A549 (cell line): ENCODE results near the gene EXO1. TPM values are rescaled to one million over a fixed set of nuclear protein-coding genes. Genes with fewer than 3 reads are reported as not detected.

Experiments used
- ATAC-seq, 2 experiments: fragments of 200-7000 bp in 1 of 2; fragments of >200 bp in 1 of 2; cut with Nextera tagmentation in 1 of 2; cut with Tn5 transposase in 1 of 2; 3 replicates each; pipeline versions ENCODE4 v1.8.0 to v1.9.1; 2018 to 2020; ENCODE audit warnings: mild to moderate bottlenecking in 1 of 2, moderate library complexity in 1 of 2
- CTCF ChIA-PET: fragments of 300-600 bp; sonication (Branson Sonifier 250); formaldehyde crosslinking; extraction: SDS; loops from one replicate; lab custom pipeline; 2021; ENCODE audit warnings: antibody characterized with exemption, inconsistent platforms; lab: Yijun Ruan, JAX
- POLR2A ChIA-PET: fragments of 350-600 bp; formaldehyde crosslinking; extraction: SDS; loops from one replicate; lab custom pipeline; 2021; ENCODE audit warnings: antibody characterized with exemption, inconsistent platforms; lab: Yijun Ruan, JAX
- DNase-seq, 2 experiments: peaks; one replicate each; pipeline versions ENCODE4 v3.0.0 to v3.0.0-alpha.2; 2011 to 2016; ENCODE audit warnings: low read depth in 1 of 2, low spot score in 1 of 2
- FAIRE-seq: peaks from 2 replicates; lab custom pipeline; 2011; peaks lifted over from hg19 to GRCh38; lab: Jason Lieb, UNC
- H3K27ac ChIP-seq, 2 experiments: fragments of >200 bp; sonication (Bioruptor Twin); formaldehyde crosslinking; 3 replicates each; pipeline ENCODE4 v1.5.1; 2016 to 2017
- H3K4me1 ChIP-seq: fragments of >200 bp; sonication (Bioruptor Twin); formaldehyde crosslinking; 3 replicates; pipeline ENCODE4 v1.6.1; 2016
- H3K4me2 ChIP-seq: fragments of >200 bp; sonication (Bioruptor Twin); formaldehyde crosslinking; 3 replicates; pipeline ENCODE4 v1.6.1; 2016
- H3K4me3 ChIP-seq: fragments of >200 bp; sonication (Bioruptor Twin); formaldehyde crosslinking; 3 replicates; pipeline ENCODE4 v1.5.1; 2016
- H3K9me3 ChIP-seq: fragments of >200 bp; sonication (Bioruptor Twin); formaldehyde crosslinking; 3 replicates; pipeline ENCODE4 v1.6.1; 2016
- CEBPB ChIP-seq, 2 experiments: fragments of >200 bp in 1 of 2; sonication (Bioruptor Twin) in 1 of 2; formaldehyde crosslinking in 1 of 2; IDR thresholded peaks; 2 replicates each; pipeline ENCODE4 v1.6.1; 2012 to 2016
- CHD2 ChIP-seq: fragments of 150-350 bp; IDR thresholded peaks from 2 replicates; pipeline ENCODE4 v1.6.1; 2014; ENCODE audit warnings: low read length; ENCODE audit not compliant: partially characterized antibody
- CTCF ChIP-seq: fragments of >200 bp; sonication (Bioruptor Twin); formaldehyde crosslinking; IDR thresholded peaks from 3 replicates; pipeline ENCODE4 v1.5.1; 2016
- E2F6 ChIP-seq: IDR thresholded peaks from 2 replicates; pipeline ENCODE4 v1.6.1; 2012; ENCODE audit warnings: low read depth, borderline replicate concordance
- HDAC2 ChIP-seq: fragments of 200-600 bp; sonication (generic); IDR thresholded peaks from 2 replicates; pipeline ENCODE4 v1.6.1; 2016
- HES2 ChIP-seq: fragments of >200 bp; sonication (Bioruptor Twin); formaldehyde crosslinking; IDR thresholded peaks from 2 replicates; pipeline ENCODE4 v1.6.1; 2016
- HOXB5 ChIP-seq: fragments of 250-450 bp; sonication (Bioruptor Pico); IDR thresholded peaks from 2 replicates; pipeline ENCODE4 v1.5.0; 2020; ENCODE audit warnings: mild to moderate bottlenecking, moderate library complexity
- JUNB ChIP-seq: fragments of >200 bp; sonication (Bioruptor Twin); formaldehyde crosslinking; IDR thresholded peaks from 2 replicates; pipeline ENCODE4 v1.6.1; 2016
- KDM1A ChIP-seq: fragments of 200-600 bp; sonication (generic); IDR thresholded peaks from 2 replicates; pipeline ENCODE4 v1.6.1; 2016; ENCODE audit warnings: low read depth, mild to moderate bottlenecking
- KDM5A ChIP-seq: fragments of 200-600 bp; sonication (generic); IDR thresholded peaks from 2 replicates; pipeline ENCODE4 v1.6.1; 2016; ENCODE audit warnings: antibody characterized with exemption, mild to moderate bottlenecking
- MAZ ChIP-seq: fragments of 150-350 bp; IDR thresholded peaks from 2 replicates; pipeline ENCODE4 v1.6.1; 2014; ENCODE audit warnings: antibody characterized with exemption, low read depth, low read length, borderline replicate concordance
- NPAS2 ChIP-seq: fragments of 250-450 bp; sonication (Bioruptor Pico); IDR thresholded peaks from 2 replicates; pipeline ENCODE4 v1.8.0; 2022; ENCODE audit warnings: mild to moderate bottlenecking, moderate library complexity, borderline replicate concordance
- POLR2A ChIP-seq: IDR thresholded peaks from 2 replicates; pipeline ENCODE4 v1.6.1; 2012; ENCODE audit warnings: mild to moderate bottlenecking, low read length
- RAD21 ChIP-seq, 2 experiments: fragments of >200 bp in 1 of 2; sonication (Bioruptor Twin) in 1 of 2; formaldehyde crosslinking in 1 of 2; IDR thresholded peaks in 1 of 2; conservative IDR thresholded peaks in 1 of 2; 2 replicates in 1 of 2; 3 replicates in 1 of 2; pipeline ENCODE4 v1.6.1; 2012 to 2018; ENCODE audit warnings: inconsistent platforms in 1 of 2
- RNF2 ChIP-seq: fragments of 200-600 bp; sonication (generic); IDR thresholded peaks from 2 replicates; pipeline ENCODE4 v1.6.1; 2016; ENCODE audit warnings: low read depth, mild to moderate bottlenecking, antibody characterized with exemption, moderate library complexity, borderline replicate concordance
- SMC3 ChIP-seq: fragments of >200 bp; sonication (Bioruptor Twin); formaldehyde crosslinking; IDR thresholded peaks from 3 replicates; pipeline ENCODE4 v1.6.1; 2018; ENCODE audit warnings: inconsistent platforms
- SREBF2 ChIP-seq: fragments of 450-650 bp; IDR thresholded peaks from 2 replicates; pipeline ENCODE4 v1.6.1; 2014; ENCODE audit warnings: mild to moderate bottlenecking, moderate library complexity
- ZFP36 ChIP-seq: fragments of 450-650 bp; IDR thresholded peaks from 2 replicates; pipeline ENCODE4 v1.6.1; 2014; ENCODE audit warnings: borderline replicate concordance; ENCODE audit not compliant: partially characterized antibody
- WGBS: methylation state at CpG from one replicate; pipeline ENCODE4 v1.1.6; 2017; ENCODE audit errors: missing lambda C conversion rate; 5-methylcytosine and 5-hydroxymethylcytosine counted together
- polyA plus RNA-seq, 4 experiments: library from polyadenylated mRNA; depleted of rRNA in 3 of 4; stranded (reverse); fragments of >200 nt; fragmentation: RNase III in 1 of 4; extraction: RNeasy Plus Mini Kit Qiagen cat#74134 plus additional on column Dnase treatment in 1 of 4; gene quantifications; 2 replicates in 3 of 4; 3 replicates in 1 of 4; pipeline ENCODE4 v1.2.3, GENCODE V29; 2011 to 2017

The EXO1 gene
- polyA plus RNA-seq, 2 of the 4 experiments (the other 2 are of a cell fraction) = 23.0 to 33.1 TPM

GRCh38 chr1:241828463-241829021 lies 19.5 kb upstream of the EXO1 start:
- ChIA-PET POLR2A (no interaction called here), CTCF (interaction anchor here (0.7 to 1.5 kb wide), 2 partner anchors 13 to 209 kb away, joined by 3 read pairs; no protein-coding TSS in a partner anchor)
- no peaks in the 10 kb centered on the region for H3K9me3 ChIP-seq
- H3K4me2 ChIP-seq = peak overlapping the region; percentile 20; the same call in 2 of the 3 replicates
- DNase-seq (no peak), ATAC-seq (peak in 1 of 2 experiments; percentile 65; a peak in 4 of 6 replicates), FAIRE-seq (no peak)
- H3K4me3 ChIP-seq = no peak overlapping the region
- peak overlapping the region in 1 of 2 experiments; percentile 11; a peak in 1 of 6 replicates for H3K27ac ChIP-seq
- H3K4me1 ChIP-seq = peaks cover 17% of the 10 kb centered on the region
- WGBS = 50% methylated on average over 3 of the region's 3 CpGs
- TF ChIP-seq JUNB (no peak), SMC3 (no peak), POLR2A (no peak), KDM5A (no peak), NPAS2 (CRISPR knock-in tag) (no peak), HDAC2 (no peak), HOXB5 (no peak), HES2 (no peak), E2F6 (no peak), KDM1A (no peak), MAZ (no peak)

GRCh38 chr1:241829468-241829867 lies 18.5 kb upstream of the EXO1 start:
- TF ChIP-seq HDAC2 (no peak), CEBPB (IDR thresholded peaks at IDR 0.05) (0 out of 4 replicates have a peak, but pooled peaks of 1 of the 2 experiments have one; percentile 9)
- TF ChIP-seq, all 56 proteins: peak for 1
- Histone ChIP-seq H3K4me3 (no peak overlapping the region), H3K4me2 (peak overlapping the region; percentile 20; the same call in 2 of the 3 replicates), H3K4me1 (peaks cover 19% of the 10 kb centered on the region), H3K9me3 (no peaks in the 10 kb centered on the region), H3K27ac (no peak overlapping the region)
- CTCF ChIA-PET = no interaction called here
- no peak for DNase-seq
- no peak for ATAC-seq
- FAIRE-seq = peak; percentile 49
- POLR2A ChIA-PET = no interaction called here

GRCh38 chr1:241834733-241835377 lies 13.1 kb upstream of the EXO1 start:
- Histone ChIP-seq H3K9me3 (no peaks in the 10 kb centered on the region), H3K27ac (no peak overlapping the region; a peak in 1 of 6 replicates), H3K4me3 (no peak overlapping the region), H3K4me2 (no peak overlapping the region; the same call in 2 of the 3 replicates), H3K4me1 (peaks cover 29% of the 10 kb centered on the region)
- DNase-seq (peak; percentile 27 to 68), FAIRE-seq (peak; percentile 88), ATAC-seq (peak; percentile 64 to 73; a peak in 5 of 6 replicates)
- TF ChIP-seq CHD2 (no peak), RNF2 (no peak), ZFP36 (no peak), SMC3 (peak; percentile 88), MAZ (no peak), SREBF2 (no peak), CTCF (peak; percentile 87), RAD21 (conservative IDR thresholded peaks at IDR 0.05 in 1 of 2, IDR thresholded peaks at IDR 0.05 in 1 of 2) (peak; percentile 90)
- WGBS = 3% methylated on average over 1 of the region's 1 CpG
- ChIA-PET CTCF (interaction anchor here (0.6 to 3.9 kb wide), 18 partner anchors 8 to 938 kb away, joined by 3 to 32 read pairs (median 4); partner anchors contain the start of genes EXO1 and KMO), POLR2A (no interaction called here)
